ENCODE measurements around the gene TMEM63A. TPM values are rescaled to one million over a fixed set of nuclear protein-coding genes. Genes with fewer than 3 reads are reported as not detected.

The TMEM63A gene
- total RNA-seq, 1 experiment from 2014 or later, result 115 TPM

DNA sequence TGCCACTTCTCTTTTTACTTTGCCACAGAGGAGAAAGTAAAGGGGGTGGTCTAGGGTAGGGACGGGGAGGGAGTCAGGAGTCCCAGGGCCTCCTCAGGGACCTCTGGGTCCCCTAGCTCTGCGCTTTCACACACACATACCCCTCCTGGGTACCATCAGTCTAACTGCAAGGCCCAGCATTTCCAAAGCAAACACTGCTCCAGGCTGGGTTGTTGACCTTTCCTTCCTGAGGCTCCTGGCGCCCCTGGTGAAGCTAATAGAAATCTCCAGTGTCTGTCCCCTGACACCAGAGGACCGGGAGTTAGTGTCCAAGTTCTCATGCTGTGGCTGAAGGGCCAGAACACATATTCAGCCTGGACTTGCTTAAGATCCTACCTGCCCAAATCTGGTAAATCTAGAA lies 3.9 kb downstream of the TMEM63A start:
- no peaks in the 10 kb centered on the region for H3K9me3 ChIP-seq (ENCODE audit: insufficient read depth, low read depth)
- H2AFZ ChIP-seq, result no peak overlapping the region
- intact Hi-C loops (cut with micrococcal nuclease; ENCODE audit: unreplicated experiment), result loop anchor here (5.0 kb wide), 1 partner anchor 221 kb away; no protein-coding TSS in a partner anchor
- H4K20me1 ChIP-seq (ENCODE audit: insufficient read depth), result 0 out of 2 replicates have a peak, but pooled peaks cover 12% of the 10 kb centered on the region
- no TSS peak for BruUV-seq (replicated peaks)
- TF ChIP-seq, protein P1, sequence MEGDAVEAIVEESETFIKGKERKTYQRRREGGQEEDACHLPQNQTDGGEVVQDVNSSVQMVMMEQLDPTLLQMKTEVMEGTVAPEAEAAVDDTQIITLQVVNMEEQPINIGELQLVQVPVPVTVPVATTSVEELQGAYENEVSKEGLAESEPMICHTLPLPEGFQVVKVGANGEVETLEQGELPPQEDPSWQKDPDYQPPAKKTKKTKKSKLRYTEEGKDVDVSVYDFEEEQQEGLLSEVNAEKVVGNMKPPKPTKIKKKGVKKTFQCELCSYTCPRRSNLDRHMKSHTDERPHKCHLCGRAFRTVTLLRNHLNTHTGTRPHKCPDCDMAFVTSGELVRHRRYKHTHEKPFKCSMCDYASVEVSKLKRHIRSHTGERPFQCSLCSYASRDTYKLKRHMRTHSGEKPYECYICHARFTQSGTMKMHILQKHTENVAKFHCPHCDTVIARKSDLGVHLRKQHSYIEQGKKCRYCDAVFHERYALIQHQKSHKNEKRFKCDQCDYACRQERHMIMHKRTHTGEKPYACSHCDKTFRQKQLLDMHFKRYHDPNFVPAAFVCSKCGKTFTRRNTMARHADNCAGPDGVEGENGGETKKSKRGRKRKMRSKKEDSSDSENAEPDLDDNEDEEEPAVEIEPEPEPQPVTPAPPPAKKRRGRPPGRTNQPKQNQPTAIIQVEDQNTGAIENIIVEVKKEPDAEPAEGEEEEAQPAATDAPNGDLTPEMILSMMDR (conservative IDR thresholded peaks at IDR 0.05), result no peak
- TF ChIP-seq EZH2 (IDR thresholded peaks at IDR 0.05; ENCODE audit: low read depth), result no peak
- peaks cover 6% of the 10 kb centered on the region; the same call in 1 of the 2 replicates for H3K36me3 ChIP-seq (ENCODE audit: low read depth)
- no peak for DNase-seq
- H3K4me2 ChIP-seq, result no peak overlapping the region
- H3K79me2 ChIP-seq (ENCODE audit: low read depth), result peaks cover 68% of the 10 kb centered on the region
- POLR2A ChIA-PET (ENCODE audit: unreplicated experiment), result no interaction called here
- no peaks in the 10 kb centered on the region for H3K27me3 ChIP-seq (ENCODE audit: insufficient read depth, low read depth)
- no peak overlapping the region for H3K4me3 ChIP-seq
- CTCF ChIA-PET, result no interaction called here
- peaks cover 75% of the 10 kb centered on the region for H3K4me1 ChIP-seq (replicated peaks; ENCODE audit: insufficient read depth)
- H3F3A ChIP-seq (ENCODE audit: insufficient read depth, low read depth), result peaks cover 64% of the 10 kb centered on the region
- H3K9me2 ChIP-seq (ENCODE audit: insufficient read depth), result no peaks in the 10 kb centered on the region
- no peak overlapping the region for H3K27ac ChIP-seq

DNA sequence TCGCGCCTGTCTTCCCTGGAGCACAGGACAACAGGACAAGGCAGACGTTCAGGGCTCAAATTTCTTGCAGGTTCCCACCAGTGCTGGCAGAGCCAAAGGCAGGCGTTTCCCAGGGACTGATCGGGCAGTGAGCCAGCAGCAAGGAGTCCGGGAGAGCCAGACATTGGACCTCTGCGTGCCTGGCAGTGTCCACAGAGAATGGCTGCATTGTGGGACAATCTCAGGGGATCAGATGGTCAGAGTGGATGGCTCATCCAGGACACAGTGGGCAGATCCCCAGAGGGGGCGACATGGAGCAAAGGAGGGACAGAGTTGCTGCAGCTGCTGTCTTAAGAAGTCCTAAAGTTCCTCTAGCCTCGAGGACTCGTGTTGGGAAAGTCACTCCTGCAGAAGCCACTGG lies 4.6 kb downstream of the TMEM63A start:
- intact Hi-C loops (cut with micrococcal nuclease; ENCODE audit: unreplicated experiment), result loop anchor here (5.0 kb wide), 1 partner anchor 220 kb away; no protein-coding TSS in a partner anchor
- Histone ChIP-seq H4K20me1 (ENCODE audit: insufficient read depth) (0 out of 2 replicates have a peak, but pooled peaks cover 12% of the 10 kb centered on the region), H3K36me3 (ENCODE audit: low read depth) (peaks cover 10% of the 10 kb centered on the region; the same call in 1 of the 2 replicates), H3K27me3 (ENCODE audit: insufficient read depth, low read depth) (no peaks in the 10 kb centered on the region), H3F3A (ENCODE audit: insufficient read depth, low read depth) (peaks cover 66% of the 10 kb centered on the region), H3K4me2 (0 out of 2 replicates have a peak overlapping the region, but pooled peaks have one; percentile 12), H3K27ac (no peak overlapping the region), H3K9me2 (ENCODE audit: insufficient read depth) (no peaks in the 10 kb centered on the region), H3K79me2 (ENCODE audit: low read depth) (peaks cover 68% of the 10 kb centered on the region), H2AFZ (no peak overlapping the region), H3K4me3 (no peak overlapping the region), H3K9me3 (ENCODE audit: insufficient read depth, low read depth) (no peaks in the 10 kb centered on the region), H3K4me1 (replicated peaks; ENCODE audit: insufficient read depth) (peaks cover 81% of the 10 kb centered on the region)
- POLR2A ChIA-PET (ENCODE audit: unreplicated experiment), result interaction anchor here (0.8 kb wide), 1 partner anchor 64 kb away, joined by 6 read pairs; no protein-coding TSS in a partner anchor
- DNase-seq, result peak in 1 of 2 experiments; percentile 62
- no peak for TF ChIP-seq EZH2 (IDR thresholded peaks at IDR 0.05; ENCODE audit: low read depth)
- TF ChIP-seq, protein P1 (conservative IDR thresholded peaks at IDR 0.05), result peak; percentile 60
- no TSS peak for BruUV-seq (replicated peaks)
- CTCF ChIA-PET, result no interaction called here

DNA sequence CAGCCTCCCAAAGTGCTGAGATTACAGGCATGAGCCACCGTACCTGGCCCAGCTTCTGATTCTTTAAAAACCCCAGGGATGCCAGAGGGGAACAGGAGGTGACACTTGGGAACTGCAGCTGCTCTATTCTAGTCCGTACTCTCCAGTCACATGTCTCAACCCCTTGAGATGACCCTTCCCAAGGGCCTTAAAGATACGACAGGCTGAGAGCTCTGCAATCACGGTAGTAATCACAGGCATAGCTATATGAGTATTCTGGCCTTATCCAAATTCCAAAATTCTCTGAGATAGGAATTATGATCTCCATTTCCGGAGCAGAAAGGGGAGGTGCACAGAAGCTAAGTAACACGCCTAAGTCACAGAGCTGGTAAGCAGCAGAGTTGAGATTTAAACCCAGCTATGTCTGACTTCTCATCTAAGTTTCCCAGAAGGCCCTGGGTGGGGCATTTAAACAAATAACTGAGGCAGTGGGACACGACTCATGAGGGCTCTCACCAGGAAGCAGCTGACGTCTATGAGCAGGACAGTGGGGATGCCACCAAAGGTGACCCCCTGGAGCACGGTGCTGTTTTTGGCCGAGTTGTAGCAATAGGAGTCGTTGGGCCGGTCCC lies 5.2 kb downstream of the TMEM63A start:
- no peak overlapping the region for H3K4me3 ChIP-seq
- peaks cover 70% of the 10 kb centered on the region for H3F3A ChIP-seq (ENCODE audit: insufficient read depth, low read depth)
- H2AFZ ChIP-seq, result no peak overlapping the region
- ChIA-PET CTCF (no interaction called here), POLR2A (ENCODE audit: unreplicated experiment) (interaction anchor here (0.7 to 0.8 kb wide), 2 partner anchors 63 to 412 kb away, joined by 3 to 6 read pairs; no protein-coding TSS in a partner anchor)
- intact Hi-C loops (cut with micrococcal nuclease; ENCODE audit: unreplicated experiment), result loop anchor here (5.0 kb wide), 1 partner anchor 220 kb away; no protein-coding TSS in a partner anchor
- TF ChIP-seq, protein P1 (conservative IDR thresholded peaks at IDR 0.05), result no peak
- no peak for TF ChIP-seq EZH2 (IDR thresholded peaks at IDR 0.05; ENCODE audit: low read depth)
- H3K79me2 ChIP-seq (ENCODE audit: low read depth), result peaks cover 67% of the 10 kb centered on the region
- BruUV-seq (replicated peaks), result no TSS peak
- peak overlapping the region; percentile 12; the same call in 1 of the 2 replicates for H3K4me2 ChIP-seq
- peaks cover 86% of the 10 kb centered on the region for H3K4me1 ChIP-seq (replicated peaks; ENCODE audit: insufficient read depth)
- H3K9me3 ChIP-seq (ENCODE audit: insufficient read depth, low read depth), result no peaks in the 10 kb centered on the region
- DNase-seq, result no peak
- peak overlapping the region; percentile 91 for H3K27ac ChIP-seq
- H3K9me2 ChIP-seq (ENCODE audit: insufficient read depth), result no peaks in the 10 kb centered on the region
- H3K36me3 ChIP-seq (ENCODE audit: low read depth), result peaks cover 10% of the 10 kb centered on the region; the same call in 1 of the 2 replicates
- H4K20me1 ChIP-seq (ENCODE audit: insufficient read depth), result 0 out of 2 replicates have a peak, but pooled peaks cover 12% of the 10 kb centered on the region
- H3K27me3 ChIP-seq (ENCODE audit: insufficient read depth, low read depth), result no peaks in the 10 kb centered on the region

All from PC-9 (cell line).